H54 (cell line): ENCODE results near the gene OPCML.

ENCODE experiments used
- DNase-seq: peaks from one replicate; pipeline ENCODE4 v3.0.0; 2011; ENCODE audit warnings: low spot score, mixed read lengths; ENCODE audit not compliant: insufficient read length
- FAIRE-seq: peaks from 3 replicates; lab custom pipeline; 2011; peaks lifted over from hg19 to GRCh38; lab: Jason Lieb, UNC
- POLR2A ChIP-seq: IDR thresholded peaks from 2 replicates; pipeline ENCODE4 v1.6.1; 2011; ENCODE audit warnings: low read depth, mild to moderate bottlenecking, low read length

OPCML gene

DNA sequence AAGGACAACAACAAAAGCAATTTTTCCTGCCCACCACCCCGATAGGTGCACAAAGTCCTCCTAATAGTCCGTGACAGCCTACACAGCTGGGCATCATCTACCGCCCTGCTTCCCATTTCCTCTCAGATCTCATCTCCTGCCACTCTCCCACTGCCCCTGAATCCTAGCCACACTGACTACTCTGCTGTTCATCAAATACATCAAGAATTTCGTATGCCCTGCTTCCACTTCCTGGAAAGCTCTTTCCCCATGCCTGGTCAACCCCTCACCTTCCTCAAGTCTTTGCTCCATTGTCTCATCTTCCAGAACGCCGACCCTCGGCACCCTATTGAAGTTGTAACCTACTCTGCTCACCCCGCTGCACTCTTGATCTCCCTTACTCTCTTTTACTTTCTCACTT lies 320.1 kb downstream of the OPCML start:
- FAIRE-seq (no peak), DNase-seq (no peak)
- no peak for TF ChIP-seq POLR2A

DNA sequence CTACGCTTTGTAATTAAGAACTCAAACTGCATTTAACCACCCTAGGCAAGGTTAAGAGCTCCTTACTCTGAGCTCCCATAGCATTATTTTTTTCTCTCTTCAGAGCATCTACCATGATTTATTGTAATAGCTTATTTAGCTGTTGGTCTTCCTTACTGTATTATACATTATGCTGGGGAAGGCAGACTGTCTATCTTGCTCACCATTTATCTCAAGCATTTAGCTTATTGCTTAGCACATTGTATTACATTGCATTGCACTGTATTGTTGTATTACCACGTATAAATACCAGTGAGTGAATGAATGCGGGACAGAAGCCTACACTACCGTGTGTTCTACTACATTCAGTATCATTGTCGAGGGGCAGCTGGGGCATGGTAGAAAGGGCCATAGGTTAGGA lies 324.3 kb downstream of the OPCML start:
- DNase-seq (no peak), FAIRE-seq (no peak)
- no peak for TF ChIP-seq POLR2A

DNA sequence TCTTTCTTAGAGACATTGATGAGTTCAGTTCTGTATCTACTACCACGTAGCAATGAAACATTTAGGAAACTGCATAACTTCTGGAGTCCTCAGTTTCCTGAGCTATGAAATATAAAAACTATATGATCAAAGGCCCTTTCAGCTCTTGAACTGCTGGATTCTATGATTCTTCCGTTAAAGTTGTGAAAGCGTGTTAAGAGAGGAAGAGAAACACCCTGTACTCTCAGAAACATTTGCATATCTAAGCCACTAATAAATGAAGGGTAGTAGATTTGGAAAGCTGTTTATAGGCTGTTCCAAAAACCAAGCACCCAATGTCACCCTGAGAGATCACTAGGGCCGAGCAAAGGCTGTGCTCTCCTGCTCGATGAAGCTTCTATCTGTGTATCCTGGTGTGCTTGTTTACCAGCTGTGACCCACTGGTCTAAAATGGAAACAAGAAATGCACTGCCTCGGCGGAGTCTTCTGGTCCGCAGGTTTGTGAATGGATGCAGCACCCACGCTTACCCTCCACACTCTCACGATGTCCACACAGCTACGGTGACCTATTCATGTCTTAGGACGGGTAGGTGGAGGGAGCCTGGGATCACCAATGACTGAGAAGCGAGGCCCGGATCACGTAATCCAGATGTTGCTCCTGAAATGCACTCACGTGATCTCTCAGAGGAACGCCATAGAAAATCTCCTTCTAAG lies 325.8 kb downstream of the OPCML start:
- no peak for DNase-seq
- no peak for FAIRE-seq
- TF ChIP-seq POLR2A, result no peak

DNA sequence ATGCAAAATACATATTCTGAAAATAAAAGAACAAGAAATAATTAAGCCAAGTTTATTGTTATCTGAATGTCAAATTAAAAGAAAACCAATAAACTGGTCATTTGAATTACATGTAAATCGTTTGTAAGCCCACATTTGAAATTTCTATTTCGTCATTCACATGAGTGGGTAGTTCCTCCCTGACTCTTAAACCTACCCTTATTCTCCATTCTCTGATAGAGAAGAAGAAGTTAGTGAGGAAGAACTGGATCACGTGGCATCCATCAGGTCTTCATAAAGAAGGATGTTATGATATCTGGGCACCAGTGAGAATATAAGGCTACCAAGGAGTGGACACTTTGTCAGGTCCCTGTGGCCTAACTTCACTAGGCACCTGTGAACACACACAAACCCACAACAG lies 328.1 kb downstream of the OPCML start:
- no peak for DNase-seq
- no peak for TF ChIP-seq POLR2A
- no peak for FAIRE-seq

DNA sequence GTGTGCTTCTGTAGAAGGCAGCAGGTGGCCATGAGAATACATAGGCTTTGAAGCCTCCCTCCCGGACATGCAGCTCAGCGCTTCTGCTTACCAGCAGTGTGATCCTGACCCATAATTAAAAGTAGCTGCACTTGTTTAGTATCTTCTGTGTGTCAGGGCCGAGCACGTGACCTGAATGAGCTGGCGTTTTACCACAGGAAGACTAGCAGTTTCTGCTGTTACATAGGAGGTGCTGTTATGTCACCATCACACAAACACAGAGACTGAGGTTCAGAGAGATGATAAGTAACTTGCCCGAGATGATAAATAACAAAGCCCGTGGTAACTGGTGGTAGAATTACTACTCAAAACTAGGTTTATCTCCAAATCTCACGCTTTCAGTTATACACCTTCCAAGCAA lies 329.5 kb downstream of the OPCML start:
- FAIRE-seq (no peak), DNase-seq (no peak)
- TF ChIP-seq POLR2A, result no peak

DNA sequence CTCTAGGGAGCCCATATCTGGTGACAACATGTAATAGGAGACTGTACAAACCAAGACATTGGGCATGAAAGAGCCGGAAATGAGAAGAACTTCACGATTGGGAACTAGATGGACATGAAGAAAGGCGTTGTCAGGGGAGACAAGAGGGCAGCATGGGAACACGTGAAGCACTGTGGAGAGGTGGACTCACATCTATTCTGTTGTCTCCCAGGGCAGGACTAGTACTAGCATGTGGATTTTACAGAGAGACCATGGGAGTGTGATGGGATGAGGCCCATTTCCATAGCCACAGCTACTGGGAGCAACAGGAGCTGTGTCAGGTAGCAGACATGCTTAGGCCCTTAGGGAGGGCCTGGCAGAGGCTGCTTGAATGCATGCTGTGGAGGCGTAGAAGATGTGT lies 333.9 kb downstream of the OPCML start:
- no peak for FAIRE-seq
- no peak for DNase-seq
- TF ChIP-seq POLR2A, result no peak

DNA sequence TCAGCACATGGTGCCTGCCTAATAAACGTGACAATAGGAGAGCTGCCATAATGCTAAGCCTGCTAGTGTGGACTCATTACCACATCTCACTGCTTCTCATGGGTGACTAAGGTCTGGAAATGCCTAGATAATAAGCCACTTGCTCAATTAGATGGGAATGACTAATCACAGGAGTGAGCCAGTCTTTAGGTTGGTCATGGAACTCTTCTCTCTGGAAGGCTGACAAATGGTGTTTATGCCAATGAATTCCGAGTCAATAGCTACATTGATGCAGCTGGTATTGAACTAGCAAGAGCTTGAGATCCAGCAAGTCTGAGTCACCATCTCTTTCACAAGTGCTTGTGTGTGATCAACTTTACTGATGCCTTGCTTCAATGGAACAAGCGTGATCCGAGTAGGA lies 334.9 kb downstream of the OPCML start:
- FAIRE-seq, result no peak
- no peak for DNase-seq
- TF ChIP-seq POLR2A, result no peak

DNA sequence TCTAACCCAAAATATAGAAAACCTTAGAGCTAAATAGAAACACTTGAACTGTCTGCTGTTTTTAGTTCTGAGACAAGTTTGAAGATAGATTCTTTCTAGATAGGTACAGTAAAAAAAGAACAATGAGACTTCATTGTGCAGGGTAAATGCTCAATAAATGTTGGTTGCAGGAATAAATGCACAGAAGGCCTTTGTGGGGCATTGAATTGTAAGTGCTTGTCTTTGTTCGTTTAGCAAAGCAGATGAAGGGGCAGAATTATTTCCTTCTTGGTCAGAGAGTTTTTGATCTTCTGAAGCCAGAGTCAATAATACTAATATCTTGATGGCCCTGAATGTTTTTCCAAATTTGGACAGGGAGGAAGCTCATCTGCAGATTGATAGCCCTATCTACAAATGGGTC lies 340.4 kb downstream of the OPCML start:
- DNase-seq, result no peak
- no peak for FAIRE-seq
- TF ChIP-seq POLR2A, result no peak

DNA sequence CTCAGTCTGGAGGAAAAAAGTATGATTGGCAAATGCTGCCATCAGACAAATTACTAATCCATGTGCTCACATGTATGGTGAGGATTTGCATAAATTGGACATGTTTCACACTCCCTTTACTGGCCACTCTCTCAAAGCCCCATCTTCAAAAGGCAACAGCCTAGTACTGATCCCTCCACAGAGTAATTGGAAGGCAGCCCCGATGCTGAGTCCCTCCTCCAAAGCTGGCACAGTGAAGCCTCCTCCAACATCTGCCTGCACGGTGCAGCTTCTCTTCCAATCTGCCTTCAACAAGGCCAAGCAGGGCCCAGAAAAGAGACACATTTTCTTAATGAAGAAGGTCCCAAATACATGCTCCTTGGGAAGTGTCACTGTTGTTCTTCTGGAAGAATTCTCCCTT lies 350.6 kb downstream of the OPCML start:
- no peak for FAIRE-seq
- TF ChIP-seq POLR2A, result no peak

DNA sequence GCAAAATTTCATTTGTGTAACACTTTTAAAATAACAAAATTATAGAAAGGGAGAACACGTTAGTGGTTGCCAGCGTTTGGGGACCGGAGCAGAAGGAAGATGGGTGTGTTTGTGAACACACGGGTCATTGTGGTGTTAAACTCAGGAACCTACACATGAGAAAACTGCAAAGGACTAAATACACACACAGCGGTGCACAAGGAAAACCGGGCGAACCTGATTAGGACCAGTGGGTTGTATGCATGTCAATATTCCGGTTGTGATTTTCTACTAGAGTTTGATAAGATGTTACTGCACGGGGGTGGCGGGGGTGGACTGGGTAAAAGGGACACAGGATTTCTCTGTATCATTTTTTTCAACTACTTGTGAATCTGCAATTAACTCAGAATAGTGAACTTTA lies 351.2 kb downstream of the OPCML start:
- no peak for DNase-seq
- no peak for FAIRE-seq
- TF ChIP-seq POLR2A, result no peak

More for the DNA sequence above, 350.6 kb downstream of the OPCML start:
- no peak for DNase-seq

DNA sequence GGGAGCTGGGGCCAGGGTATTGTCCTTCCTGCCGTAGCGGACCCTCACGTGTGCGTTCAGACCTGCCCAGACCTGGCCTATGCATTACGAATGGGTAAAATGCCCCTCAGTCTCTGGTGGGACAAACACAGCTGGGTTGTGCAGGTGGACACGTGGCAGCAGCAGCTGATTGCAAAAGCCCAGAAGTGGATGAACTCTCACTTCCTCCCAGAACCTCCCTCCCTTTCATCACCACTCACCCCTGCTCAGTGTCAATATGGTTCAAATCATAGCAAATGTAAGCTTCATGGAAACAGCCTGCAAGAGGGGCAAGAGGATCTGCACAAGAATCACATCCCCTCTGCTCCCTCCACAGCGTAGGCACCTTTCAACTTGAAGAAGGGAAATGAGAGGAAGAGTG lies 352.1 kb downstream of the OPCML start:
- DNase-seq, result no peak

DNA sequence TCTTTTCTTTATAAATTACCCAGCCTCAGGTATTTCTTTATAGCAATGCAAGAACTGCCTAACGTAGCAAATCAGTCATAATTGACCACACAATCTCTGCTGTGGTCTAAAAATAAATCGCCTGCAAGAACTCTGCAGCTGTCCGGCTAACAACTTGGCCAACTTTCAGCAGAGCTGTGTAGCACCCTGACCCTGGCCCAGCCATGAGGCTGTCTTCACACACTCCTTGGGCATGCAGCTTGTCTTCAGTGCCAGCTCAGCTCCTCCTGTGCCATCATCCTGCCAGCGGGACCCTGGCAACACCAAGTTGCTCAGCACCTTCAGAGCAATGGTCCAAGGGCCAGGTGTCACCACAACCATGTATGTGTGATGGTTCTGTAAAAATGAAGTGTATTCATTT lies 355.6 kb downstream of the OPCML start:
- FAIRE-seq (no peak), DNase-seq (no peak)
- no peak for TF ChIP-seq POLR2A

More for the DNA sequence above, 352.1 kb downstream of the OPCML start:
- FAIRE-seq, result no peak
- no peak for TF ChIP-seq POLR2A

DNA sequence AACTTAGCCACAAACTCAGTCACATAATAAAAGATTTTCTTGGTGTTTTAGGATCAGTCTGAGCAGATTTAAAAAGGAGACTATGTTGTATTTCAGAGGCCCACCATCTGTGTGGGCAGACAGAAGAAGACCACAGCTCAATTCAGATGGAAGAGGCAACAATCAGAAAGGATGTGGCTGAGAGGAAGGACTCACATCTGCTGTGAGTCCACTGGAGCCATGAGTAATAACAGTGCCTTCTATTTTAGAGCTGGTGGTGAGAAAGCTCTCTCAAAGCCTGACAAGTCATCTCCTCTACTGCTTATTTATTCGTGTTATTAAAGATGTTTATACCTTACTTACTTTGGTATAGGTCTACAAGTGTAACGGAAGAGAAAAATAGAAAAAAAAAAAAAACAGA lies 357.2 kb downstream of the OPCML start:
- FAIRE-seq (no peak), DNase-seq (no peak)
- TF ChIP-seq POLR2A, result no peak

DNA sequence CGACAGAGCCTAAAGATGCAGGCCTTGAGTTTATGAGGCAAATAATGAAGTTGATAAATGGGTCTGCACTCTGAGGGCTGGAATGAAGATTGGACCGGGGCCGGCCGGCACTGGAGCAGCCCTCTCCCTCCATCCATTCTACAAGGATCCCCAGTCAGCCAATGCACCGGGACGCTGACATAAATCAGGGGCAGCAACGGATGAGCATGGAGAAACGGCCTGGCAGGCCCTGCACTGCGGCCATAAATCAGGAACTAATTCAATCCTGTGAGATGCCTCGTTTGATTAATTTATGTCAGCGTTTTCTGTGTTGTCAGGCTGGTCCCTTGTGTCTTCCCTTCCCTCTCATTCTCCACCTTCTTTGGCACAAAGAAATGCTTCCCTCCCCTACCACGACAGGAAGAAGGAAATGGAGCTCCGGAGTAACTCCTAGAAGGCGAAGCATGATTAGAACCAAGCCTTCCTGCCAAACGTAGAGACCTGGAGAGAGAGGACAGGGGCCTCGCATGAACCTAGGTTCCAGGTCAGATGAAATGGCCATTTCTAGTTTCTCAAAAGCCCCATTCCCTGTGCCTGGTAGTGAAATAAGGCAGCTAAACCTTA lies 358.4 kb downstream of the OPCML start:
- no peak for FAIRE-seq
- no peak for TF ChIP-seq POLR2A
- DNase-seq, result no peak

DNA sequence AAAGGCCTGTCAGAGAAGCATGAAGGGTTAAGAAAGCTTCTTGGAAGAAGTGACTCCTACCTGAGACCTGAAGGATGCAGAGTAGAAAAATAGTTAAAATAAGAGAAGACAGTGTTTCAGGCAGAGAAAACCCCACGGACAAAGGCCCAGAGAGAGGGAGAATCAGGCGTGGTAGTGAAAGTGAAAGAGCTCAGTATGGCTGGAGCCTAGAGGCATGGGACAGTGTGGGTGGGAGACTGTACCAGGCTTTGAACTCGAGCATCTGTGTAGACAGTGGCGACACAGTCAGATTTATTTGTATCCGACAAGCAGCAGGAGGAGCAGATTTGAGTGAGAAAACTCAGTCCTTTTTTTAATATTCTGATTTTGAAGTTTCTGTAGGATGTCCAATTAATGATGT lies 360.0 kb downstream of the OPCML start:
- no peak for FAIRE-seq
- TF ChIP-seq POLR2A, result no peak

More for the DNA sequence above, 360.0 kb downstream of the OPCML start:
- no peak for DNase-seq
